DMS53 (cell line): ENCODE data around the gene SPP1.
"Not testable (repeated sequence)": the region's sequence is repeated elsewhere in the genome, so short reads cannot be mapped to it uniquely, and the experiment has no call there.

Experiments used
- DNase-seq: peaks from one replicate; lab custom pipeline; 2025; lab: John Stamatoyannopoulos, UW

The SPP1 gene

GRCh38 chr4:87975466-87975865, at the start of gene SPP1:
Gene SPP1 (plus strand): TSS chr4:87975714. CDS start chr4:87976896, 1,182 bp downstream.
- DNase-seq = peak; percentile 3

GRCh38 chr4:87926554-87927098, 48.9 kb upstream of the SPP1 start:
- DNase-seq = no peak

GRCh38 chr4:87930629-87931028, 44.9 kb upstream of the SPP1 start:
- DNase-seq = no peak

GRCh38 chr4:87931932-87932331, 43.6 kb upstream of the SPP1 start:
- no peak for DNase-seq

GRCh38 chr4:87932718-87933141, 42.8 kb upstream of the SPP1 start:
- no peak for DNase-seq

GRCh38 chr4:87933337-87933736, 42.2 kb upstream of the SPP1 start:
- DNase-seq = no peak

GRCh38 chr4:87934157-87934704, 41.3 kb upstream of the SPP1 start:
- DNase-seq = no peak

GRCh38 chr4:87934973-87935372, 40.5 kb upstream of the SPP1 start:
- no peak for DNase-seq

GRCh38 chr4:87935954-87936353, 39.6 kb upstream of the SPP1 start:
- not testable (repeated sequence) for DNase-seq

GRCh38 chr4:87937523-87937922, 38.0 kb upstream of the SPP1 start:
- DNase-seq = no peak

GRCh38 chr4:87938746-87939145, 36.8 kb upstream of the SPP1 start:
- DNase-seq = no peak

- DNase-seq = no peak
Measured at GRCh38 chr4:87939978-87940690, 35.4 kb upstream of the SPP1 start.

GRCh38 chr4:87940809-87941208, 34.7 kb upstream of the SPP1 start:
- not testable (repeated sequence) for DNase-seq

- no peak for DNase-seq
Measured at GRCh38 chr4:87941537-87942392, 33.7 kb upstream of the SPP1 start.

- DNase-seq = no peak
Measured at GRCh38 chr4:87943660-87944149, 31.8 kb upstream of the SPP1 start.

GRCh38 chr4:87944967-87945366, 30.5 kb upstream of the SPP1 start:
- no peak for DNase-seq

- DNase-seq = no peak
Measured at GRCh38 chr4:87946766-87947165, 28.7 kb upstream of the SPP1 start.

GRCh38 chr4:87947381-87948160, 27.9 kb upstream of the SPP1 start:
- DNase-seq = no peak

- peak; percentile 35 for DNase-seq
Measured at GRCh38 chr4:87949961-87950360, 25.6 kb upstream of the SPP1 start.

GRCh38 chr4:87950493-87950892, 25.0 kb upstream of the SPP1 start:
- DNase-seq = no peak

- no peak for DNase-seq
Measured at GRCh38 chr4:87950936-87951511, 24.5 kb upstream of the SPP1 start.
